CD4-positive, alpha-beta T cell treated with Interleukin-15 for 1 hour (primary cell): ENCODE data around the gene OSBPL7.

Experiments
- DNase-seq: peaks from one replicate; pipeline ENCODE4 v3.0.0-alpha.2; 2020

Gene OSBPL7

GRCh38 chr17:47821424-47822391 is at the start of gene OSBPL7:
Gene OSBPL7, minus strand, starts transcription at chr17:47821794. Its CDS starts 1,516 bp downstream, at chr17:47820278.
- peak; percentile 87 for DNase-seq

DNA sequence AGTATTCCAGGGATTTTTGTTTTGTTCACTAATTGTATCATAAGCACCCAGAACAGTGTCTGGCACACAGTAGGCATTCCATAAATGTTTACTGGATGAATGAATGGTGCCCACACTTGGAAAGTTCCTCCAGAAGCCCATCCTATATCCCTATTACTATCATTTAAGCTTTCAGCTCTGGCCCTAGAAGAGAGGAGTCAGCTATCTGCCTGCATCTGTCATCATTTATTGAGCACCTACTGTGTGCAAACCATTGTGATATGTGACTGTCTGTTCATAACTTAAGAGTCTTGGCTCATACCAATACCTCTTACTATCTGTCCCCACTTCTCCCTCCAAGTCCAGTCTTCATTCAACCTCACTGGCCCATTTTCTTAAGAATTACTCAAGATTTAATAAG is 49.5 kb upstream of the OSBPL7 start:
- no peak for DNase-seq

GRCh38 chr17:47870056-47870455 is 48.5 kb upstream of the OSBPL7 start:
- no peak for DNase-seq

GRCh38 chr17:47869114-47869513 is 47.5 kb upstream of the OSBPL7 start:
- DNase-seq = no peak

- DNase-seq = no peak
Observed at GRCh38 chr17:47867813-47868533, 46.4 kb upstream of the OSBPL7 start.

DNA sequence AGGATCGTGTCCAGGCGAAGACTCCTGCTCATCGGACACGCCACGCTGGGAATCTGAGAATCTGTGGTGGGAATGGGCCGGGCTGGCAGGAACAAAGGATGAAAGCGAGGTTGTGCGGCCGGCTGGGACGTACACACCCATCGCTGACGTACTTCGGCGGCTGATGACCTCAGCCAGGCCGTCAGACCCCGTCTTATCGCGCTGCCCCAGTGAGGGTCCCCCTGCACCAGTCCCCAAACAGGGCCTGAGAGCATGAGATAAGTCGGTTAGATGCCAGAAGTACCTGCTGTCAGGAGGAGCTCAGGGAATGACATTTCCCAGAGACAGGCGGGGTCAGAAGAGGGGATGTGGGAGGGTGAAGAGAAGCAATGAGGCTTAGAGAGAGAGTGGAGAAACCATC is 45.3 kb upstream of the OSBPL7 start:
- DNase-seq = no peak

DNA sequence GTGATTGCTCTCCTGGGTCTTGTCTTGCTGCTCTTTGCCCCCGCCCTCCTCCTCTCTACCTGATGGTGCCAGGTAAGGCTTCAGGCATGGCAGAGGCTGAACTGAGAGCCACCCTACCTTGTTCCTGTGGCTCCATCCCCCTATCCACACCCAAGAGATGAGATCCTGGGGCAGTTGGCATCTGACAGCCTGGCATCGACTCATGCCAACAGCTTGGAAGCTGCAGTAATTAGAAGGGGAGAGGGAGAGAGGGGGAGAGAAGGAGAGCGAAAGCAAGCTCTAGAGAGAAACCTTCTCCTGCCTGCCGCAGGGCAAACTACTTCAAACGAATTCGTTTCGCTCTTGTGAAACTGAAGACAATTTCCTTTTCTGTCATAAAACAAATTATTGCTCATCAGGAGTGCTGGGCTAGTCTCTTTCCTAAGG is 43.2 kb upstream of the OSBPL7 start:
- DNase-seq = no peak

DNA sequence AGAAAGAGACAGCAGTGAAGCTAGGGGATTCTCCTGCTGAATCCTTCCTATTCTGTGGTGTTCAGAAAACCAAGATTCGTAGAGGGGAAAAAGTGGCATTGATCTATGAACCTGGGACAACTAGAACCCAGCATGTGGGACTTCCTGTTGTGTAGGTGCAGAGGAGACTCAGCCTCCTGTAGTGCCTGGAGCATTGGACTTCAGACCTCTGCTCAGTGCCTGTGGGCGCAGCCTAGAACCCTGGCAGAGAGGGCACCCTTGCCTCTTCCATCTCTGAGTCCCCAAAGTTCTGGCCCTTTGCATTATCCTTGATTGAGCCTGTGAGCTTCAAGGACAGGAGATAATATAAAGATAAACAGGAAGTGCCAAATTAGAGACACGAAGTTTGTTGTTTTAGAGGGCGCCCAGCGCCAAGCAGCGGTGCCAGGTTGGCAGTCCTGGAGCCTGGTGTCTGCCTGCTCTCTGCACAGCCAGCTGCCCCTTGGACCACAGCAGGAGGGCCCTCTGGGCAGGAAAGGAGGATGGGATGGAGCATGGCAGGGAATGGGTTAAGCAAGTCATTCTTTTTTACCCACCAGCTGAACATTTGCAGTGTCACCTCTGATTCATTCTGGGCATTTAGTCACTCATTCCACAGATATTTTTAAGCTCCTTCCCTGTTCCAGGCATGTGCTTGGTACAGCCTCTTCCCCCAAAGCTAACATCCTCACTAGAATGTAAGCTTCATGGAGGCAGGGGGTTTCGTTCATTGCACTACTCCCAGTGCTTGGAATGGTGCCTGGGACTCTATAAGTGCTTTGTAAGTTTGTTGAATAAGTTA is 41.2 kb upstream of the OSBPL7 start:
- DNase-seq = no peak

- DNase-seq = no peak
Observed at GRCh38 chr17:47860386-47860785, 38.8 kb upstream of the OSBPL7 start.

DNA sequence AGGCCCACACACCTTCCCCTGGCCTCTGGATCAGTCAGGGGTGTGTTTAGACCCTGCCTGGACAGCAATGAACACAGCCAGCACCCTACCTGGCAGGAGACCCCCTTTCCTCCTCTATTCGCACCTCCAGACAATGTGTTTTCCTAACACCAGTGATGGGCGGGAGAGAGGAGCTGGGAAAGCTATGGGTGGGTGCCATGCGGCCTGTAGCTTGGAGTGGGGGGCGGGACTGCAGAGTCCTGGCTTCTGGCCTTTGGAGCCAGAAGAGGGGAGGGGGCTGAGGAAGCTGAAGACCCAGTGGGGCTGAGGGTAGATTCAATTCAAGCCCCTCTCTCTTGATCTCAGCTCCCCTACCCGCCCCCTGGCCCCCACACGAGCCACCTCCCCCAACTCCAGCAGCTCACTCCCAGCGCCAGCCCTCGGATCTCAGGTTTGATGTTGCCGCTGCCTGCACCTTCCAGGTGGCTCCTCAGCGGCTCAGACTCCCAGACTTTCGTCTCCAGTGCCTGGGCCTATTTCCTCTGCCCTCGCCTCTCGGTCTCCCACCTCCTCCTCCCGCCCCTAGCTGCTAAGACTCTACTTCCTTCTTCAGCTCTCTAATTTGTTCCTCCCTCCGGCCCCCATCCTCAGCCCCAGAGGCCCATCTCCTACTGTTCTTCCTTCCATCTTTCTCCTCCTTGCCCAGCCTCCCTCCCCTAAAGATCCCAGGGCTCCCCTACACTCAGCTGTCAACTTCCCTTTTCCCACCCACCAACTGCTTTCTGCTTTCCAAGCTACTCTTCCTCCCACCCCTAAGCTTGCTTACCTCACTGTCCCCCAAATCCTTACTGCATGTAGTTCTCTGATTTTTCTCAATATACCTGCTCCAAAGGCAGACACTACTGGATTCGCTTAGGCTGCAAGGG is 36.2 kb upstream of the OSBPL7 start:
- no peak for DNase-seq

- no peak for DNase-seq
Observed at GRCh38 chr17:47856830-47857229, 35.2 kb upstream of the OSBPL7 start.

DNA sequence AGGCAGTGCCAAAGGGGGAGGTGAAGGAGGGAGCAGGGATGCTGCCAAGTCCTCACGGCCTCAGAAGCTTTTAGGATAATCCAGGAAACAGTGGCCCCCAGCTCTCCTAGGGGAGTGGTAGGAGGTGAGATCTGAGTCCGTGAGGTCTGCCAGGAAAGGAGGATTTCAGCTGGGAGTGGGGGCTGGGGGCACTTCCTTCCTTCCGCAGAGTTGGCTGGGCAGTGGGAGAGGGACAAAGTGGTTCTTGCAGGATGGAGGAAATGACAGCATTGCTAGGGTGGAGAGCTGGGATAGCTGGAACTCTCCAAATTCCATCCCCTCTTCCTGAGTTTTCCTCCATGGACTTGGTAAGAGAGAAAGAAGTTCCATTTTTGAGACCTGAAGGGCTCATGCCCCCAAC is 34.1 kb upstream of the OSBPL7 start:
- DNase-seq = no peak

DNA sequence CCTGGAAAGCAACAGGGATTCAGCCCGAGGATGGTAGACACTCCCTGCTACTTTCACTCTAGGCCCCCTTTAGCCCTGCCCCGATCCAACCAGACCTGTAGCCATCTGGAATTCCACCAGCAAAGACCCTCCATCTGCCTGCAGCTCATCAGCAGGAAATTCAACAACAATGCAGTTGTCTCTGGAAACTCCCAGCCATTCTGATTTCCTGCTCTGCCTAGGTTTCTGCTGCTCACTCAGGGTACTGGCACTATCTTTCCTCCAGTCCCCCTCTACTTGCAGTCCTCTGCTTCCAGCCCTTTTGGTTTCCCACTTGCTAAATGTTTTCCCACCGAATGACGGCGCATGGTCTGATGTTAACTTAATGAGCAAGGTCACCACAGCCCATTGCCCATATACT is 32.0 kb upstream of the OSBPL7 start:
- DNase-seq = no peak

GRCh38 chr17:47852113-47852949 is 30.7 kb upstream of the OSBPL7 start:
- DNase-seq = no peak

- DNase-seq = no peak
Observed at GRCh38 chr17:47851764-47852112, 30.1 kb upstream of the OSBPL7 start.

DNA sequence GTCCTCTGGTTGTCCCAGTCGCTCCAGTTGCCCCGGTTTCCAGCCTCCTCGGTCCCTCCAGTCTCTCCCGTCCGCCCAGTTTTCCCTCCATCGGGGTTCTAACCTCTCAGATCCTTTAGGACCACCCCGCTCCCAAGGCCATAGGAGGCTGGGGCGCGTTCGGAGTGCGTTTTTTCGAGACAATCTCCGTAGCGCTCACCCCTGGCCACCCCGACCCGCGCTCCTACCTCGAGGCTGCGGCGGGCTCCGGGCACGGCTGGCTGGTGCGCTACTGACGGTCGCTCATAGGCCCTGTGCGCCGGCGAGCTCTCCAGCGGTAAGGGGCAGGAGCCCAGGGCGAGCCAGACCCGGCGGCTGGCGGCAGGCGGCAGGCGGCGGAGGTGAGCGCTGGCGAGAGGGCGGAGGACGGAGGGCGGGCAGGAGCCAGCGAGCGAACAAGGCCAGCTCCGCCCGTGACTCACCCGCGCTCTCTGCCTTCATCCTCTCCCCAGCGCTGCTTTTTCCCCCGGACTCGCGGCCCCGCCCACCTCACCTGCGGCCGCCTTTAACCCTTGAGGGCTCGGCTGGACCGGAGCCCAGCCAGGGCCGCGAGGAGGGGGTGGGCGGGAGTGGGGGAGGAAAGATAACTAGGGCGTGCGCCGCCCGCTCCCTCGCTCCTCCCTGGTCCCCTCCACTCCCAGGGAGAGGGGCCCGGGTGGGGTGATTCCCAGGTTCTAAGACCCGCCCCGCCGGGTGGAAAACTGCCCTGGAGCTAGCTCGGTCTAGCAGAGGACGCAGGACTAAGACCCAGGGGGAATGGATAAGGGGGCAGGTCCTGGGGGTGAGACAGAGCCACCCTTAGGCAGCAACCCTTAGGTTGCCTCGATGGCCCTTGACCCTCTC is 29.3 kb upstream of the OSBPL7 start, which contains the start of gene SP6:
Gene SP6 (minus strand): TSS at position 472 of the 882 bp plus-strand sequence. CDS start 2,734 bp downstream, outside the sequence.
- DNase-seq = peak; percentile 51

DNA sequence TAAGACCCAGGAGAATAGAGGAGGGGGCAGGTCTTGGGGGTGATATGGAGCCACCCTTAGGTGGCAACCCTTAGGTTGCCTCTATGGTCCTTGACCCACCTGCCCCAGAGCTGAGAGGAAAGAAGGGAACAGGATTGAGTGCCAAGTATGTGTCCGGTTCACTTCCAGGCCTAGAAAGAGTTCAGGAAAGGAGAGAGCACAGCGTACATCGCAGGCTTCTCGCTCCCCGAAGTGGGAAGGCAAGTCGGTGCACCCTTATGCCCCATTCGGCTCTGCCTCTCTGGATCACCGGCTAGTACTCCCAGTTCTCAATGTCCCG is 28.7 kb upstream of the OSBPL7 start:
- no peak for DNase-seq

- DNase-seq = no peak
Observed at GRCh38 chr17:47848198-47848513, 26.6 kb upstream of the OSBPL7 start.

DNA sequence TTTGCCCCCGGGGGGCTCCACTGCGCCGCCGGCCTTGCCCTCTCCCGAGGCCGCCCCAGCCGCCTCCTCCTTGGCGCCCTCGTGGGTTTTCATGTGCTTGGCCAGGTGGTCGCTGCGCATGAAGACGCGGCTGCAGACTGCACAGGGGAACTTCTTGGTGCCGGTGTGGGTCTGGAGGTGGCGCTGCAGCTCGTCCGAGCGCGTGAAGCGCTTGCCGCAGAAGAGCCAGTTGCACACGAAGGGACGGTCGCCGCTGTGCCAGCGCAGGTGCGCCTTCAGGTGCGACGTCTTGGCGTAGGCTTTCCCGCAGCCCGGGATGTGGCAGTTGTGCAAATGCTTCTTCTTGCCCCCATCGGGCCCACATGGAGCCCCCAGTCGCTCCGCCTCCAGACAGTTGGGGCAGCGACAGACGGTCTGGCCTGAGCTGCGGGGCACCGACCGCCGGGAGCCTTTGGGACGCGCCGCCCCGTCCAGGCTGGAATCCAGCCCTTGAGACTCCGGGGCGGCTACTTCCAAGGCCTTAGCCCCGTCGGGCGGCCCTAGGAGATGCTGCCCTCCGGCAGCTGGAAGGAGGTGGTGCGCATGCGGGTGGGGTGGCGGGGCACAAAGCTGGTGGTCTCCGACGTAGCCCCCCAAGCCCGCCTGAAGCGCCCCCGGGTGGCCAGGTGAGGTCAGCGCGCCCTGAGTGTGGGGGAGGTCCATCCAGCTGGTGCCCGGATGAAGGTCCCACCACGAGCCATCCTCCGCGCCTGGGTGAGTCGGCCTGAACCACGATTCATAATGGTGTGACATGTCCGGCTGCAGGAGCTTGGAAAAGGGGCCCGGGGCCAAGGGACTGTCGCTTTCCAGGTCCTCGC is 26.0 kb upstream of the OSBPL7 start:
- DNase-seq = peak; percentile 31
